NCI-H446 (cell line): ENCODE measurements around the gene HDAC4.
"Not testable (repeated sequence)": the region's sequence is repeated elsewhere in the genome, so short reads cannot be mapped to it uniquely, and the experiment has no call there.

Experiments used
- DNase-seq, 2 experiments: peaks; one replicate each; lab custom pipeline; 2025; lab: John Stamatoyannopoulos, UW

HDAC4 gene

GRCh38 chr2:239400596-239401066 lies at the start of gene HDAC4:
Gene HDAC4 (minus strand): TSS chr2:239401020. CDS start chr2:239352699, 48,321 bp downstream.
- DNase-seq = no peak

GRCh38 chr2:239449468-239449867 lies 48.6 kb upstream of the HDAC4 start:
- DNase-seq = not testable (repeated sequence)

GRCh38 chr2:239445771-239446524 lies 45.1 kb upstream of the HDAC4 start:
- no peak for DNase-seq

GRCh38 chr2:239444626-239445577 lies 44.1 kb upstream of the HDAC4 start:
- DNase-seq = no peak

GRCh38 chr2:239443666-239444567 lies 43.1 kb upstream of the HDAC4 start:
- DNase-seq = no peak

- DNase-seq = no peak
Observed at GRCh38 chr2:239443102-239443620, 42.3 kb upstream of the HDAC4 start.

- no peak for DNase-seq
Observed at GRCh38 chr2:239442192-239442591, 41.4 kb upstream of the HDAC4 start.

GRCh38 chr2:239441261-239442078 lies 40.6 kb upstream of the HDAC4 start:
- no peak for DNase-seq

GRCh38 chr2:239440511-239440959 lies 39.7 kb upstream of the HDAC4 start:
- no peak for DNase-seq

GRCh38 chr2:239439754-239440315 lies 39.0 kb upstream of the HDAC4 start:
- DNase-seq = no peak

GRCh38 chr2:239438995-239439753 lies 38.4 kb upstream of the HDAC4 start:
- DNase-seq = no peak

GRCh38 chr2:239438368-239438767 lies 37.5 kb upstream of the HDAC4 start:
- no peak for DNase-seq

GRCh38 chr2:239436669-239437335 lies 36.0 kb upstream of the HDAC4 start:
- no peak for DNase-seq

GRCh38 chr2:239436076-239436475 lies 35.3 kb upstream of the HDAC4 start:
- no peak for DNase-seq

- no peak for DNase-seq
Observed at GRCh38 chr2:239433777-239434403, 33.1 kb upstream of the HDAC4 start.

GRCh38 chr2:239432174-239432573 lies 31.4 kb upstream of the HDAC4 start:
- no peak for DNase-seq

GRCh38 chr2:239431536-239431935 lies 30.7 kb upstream of the HDAC4 start:
- DNase-seq = no peak
